GM12878 (cell line): ENCODE measurements around the gene P4HA2. TPM values are rescaled to one million over a fixed set of nuclear protein-coding genes. Genes with fewer than 3 reads are reported as not detected.

Experiments used
- BACH1 ChIP-seq: fragments of 450-650 bp; IDR thresholded peaks from 2 replicates; pipeline ENCODE4 v1.6.1; 2017; ENCODE audit warnings: mild to moderate bottlenecking, borderline replicate concordance
- CHD2 ChIP-seq: IDR thresholded peaks from 2 replicates; pipeline ENCODE4 v1.6.1; 2011; ENCODE audit warnings: low read depth, low read length, improper control_type of control experiment, borderline replicate concordance
- CHD4 ChIP-seq: fragments of 200-600 bp; sonication (generic); IDR thresholded peaks from 2 replicates; pipeline ENCODE4 v1.6.1; 2016; ENCODE audit warnings: mild to moderate bottlenecking
- IKZF2 ChIP-seq, 2 experiments: fragments of 450-650 bp; IDR thresholded peaks; 2 replicates each; pipeline ENCODE4 v1.6.1; 2017; ENCODE audit warnings: mild to moderate bottlenecking in 2 of 2, moderate library complexity in 2 of 2
- JUND ChIP-seq: IDR thresholded peaks from 2 replicates; pipeline ENCODE4 v1.6.1; 2012; ENCODE audit warnings: low read depth, mild to moderate bottlenecking, low read length, improper control_type of control experiment, moderate library complexity
- MLLT1 ChIP-seq: fragments of 450-650 bp; IDR thresholded peaks from 2 replicates; pipeline ENCODE4 v1.6.1; 2016; ENCODE audit warnings: mild to moderate bottlenecking
- MXI1 ChIP-seq: fragments of 150-350 bp; IDR thresholded peaks from 2 replicates; pipeline ENCODE4 v1.6.1; 2011; ENCODE audit warnings: low read depth, mild to moderate bottlenecking, inconsistent platforms, low read length, improper control_type of control experiment
- RELA ChIP-seq: fragments of 450-650 bp; IDR thresholded peaks from 2 replicates; pipeline ENCODE4 v1.8.0; 2014; ENCODE audit warnings: borderline replicate concordance; ENCODE audit not compliant: partially characterized antibody
- SP1 ChIP-seq: IDR thresholded peaks from one replicate; pipeline ENCODE4 v1.6.1; 2011; ENCODE audit warnings: low read depth, low read length
- TCF12 ChIP-seq: IDR thresholded peaks from 2 replicates; pipeline ENCODE4 v1.6.1; 2011; ENCODE audit warnings: low read depth, mild to moderate bottlenecking, low read length
- ZBTB33 ChIP-seq: fragments of 450-650 bp; IDR thresholded peaks from 2 replicates; pipeline ENCODE4 v1.6.1; 2017; ENCODE audit warnings: mild to moderate bottlenecking
- ZNF24 ChIP-seq: fragments of 450-650 bp; IDR thresholded peaks from 2 replicates; pipeline ENCODE4 v1.6.1; 2017; ENCODE audit warnings: antibody characterized with exemption, mild to moderate bottlenecking
- ZNF592 ChIP-seq: fragments of 450-650 bp; IDR thresholded peaks from 2 replicates; pipeline ENCODE4 v1.6.1; 2017; ENCODE audit warnings: mild to moderate bottlenecking, moderate library complexity
- ZNF687 ChIP-seq: fragments of 450-650 bp; IDR thresholded peaks from 2 replicates; pipeline ENCODE4 v1.6.1; 2017; ENCODE audit warnings: mild to moderate bottlenecking, moderate library complexity
- polyA plus RNA-seq, 11 experiments: library from polyadenylated mRNA; depleted of rRNA in 4 of 11; unstranded in 6 of 11; stranded (reverse) in 5 of 11; fragments of >200 nt; fragmentation: Nextera tagmentation in 4 of 11; fragmentation: Illumina TruSeq in 1 of 11; extraction: Ambion mirVana in 4 of 11; extraction: Trizol in 1 of 11; gene quantifications; 1 replicate in 1 of 11; 2 replicates in 10 of 11; pipeline versions ENCODE4 v1.2.1 to v1.2.3, GENCODE V29; 2011 to 2016; ENCODE audit warnings: inconsistent platforms in 2 of 11, missing spikeins in 2 of 11, low read depth in 1 of 11
- total RNA-seq, 4 experiments: library from RNA; depleted of rRNA in 3 of 4; stranded (reverse); fragments of >200 nt in 3 of 4; fragmentation: Illumina TruSeq in 1 of 4; extraction: Trizol in 1 of 4; gene quantifications; 2 replicates each; pipeline versions ENCODE4 v1.2.1 to v1.2.3, GENCODE V29; 2013 to 2021

P4HA2 gene
- total and polyA plus RNA-seq, 10 of the 15 experiments (the other 5 are each of a cell fraction or from before 2014, with no cell fraction given) = 4.7 to 10.9 (median 7.5) TPM

GRCh38 chr5:132205385-132206125 is 22.1 kb downstream of the P4HA2 start (continued):
- no peak for TF ChIP-seq ZNF592
- no peak for TF ChIP-seq BACH1
- TF ChIP-seq MLLT1 = no peak
- TF ChIP-seq CHD2 = no peak
- TF ChIP-seq ZNF24 = no peak
- TF ChIP-seq ZNF687 = 0 out of 2 replicates have a peak, but pooled peaks have one; percentile 26
- no peak for TF ChIP-seq CHD4
- TF ChIP-seq MXI1 = no peak
- no peak for TF ChIP-seq SP1
- TF ChIP-seq JUND = no peak
- TF ChIP-seq RELA = no peak
- peak in 1 of 2 experiments; percentile 21; a peak in 1 of 4 replicates for TF ChIP-seq IKZF2 (IDR thresholded peaks at IDR 0.05)
- TF ChIP-seq TCF12 = peak; percentile 98
- TF ChIP-seq ZBTB33 = no peak
